Stimulated activated CD4-positive, alpha-beta T cell treated with anti-CD3 and anti-CD28 coated beads, Interleukin-2, amount 100 ng/mL, for 24 hours (primary cell): ENCODE data around the gene CANX.

Experiments used
- DNase-seq, 2 donors: peaks; one replicate each; pipeline ENCODE4 v3.0.0-alpha.2; 2020

The CANX gene

DNA sequence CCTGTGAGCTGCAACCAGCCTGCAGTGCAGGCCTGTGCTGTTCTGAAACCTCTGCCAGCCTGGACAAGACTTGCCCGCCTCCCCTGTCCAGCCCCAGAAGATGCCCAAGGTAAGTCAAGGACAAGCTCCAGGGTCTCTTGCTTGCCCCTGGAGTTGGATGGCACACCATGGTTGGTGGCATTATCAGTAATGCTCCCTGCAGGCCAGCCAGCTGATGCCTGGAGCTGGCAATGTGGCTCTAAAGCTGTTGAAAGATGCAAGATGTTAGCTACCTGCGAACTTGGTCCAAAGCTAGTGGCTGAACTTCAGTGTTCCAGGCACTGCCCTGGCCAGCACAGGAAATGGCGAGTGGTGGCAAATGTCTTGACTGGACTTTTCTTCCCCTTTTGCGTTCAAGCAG lies 81.1 kb downstream of the CANX start:
- no peak for DNase-seq

DNA sequence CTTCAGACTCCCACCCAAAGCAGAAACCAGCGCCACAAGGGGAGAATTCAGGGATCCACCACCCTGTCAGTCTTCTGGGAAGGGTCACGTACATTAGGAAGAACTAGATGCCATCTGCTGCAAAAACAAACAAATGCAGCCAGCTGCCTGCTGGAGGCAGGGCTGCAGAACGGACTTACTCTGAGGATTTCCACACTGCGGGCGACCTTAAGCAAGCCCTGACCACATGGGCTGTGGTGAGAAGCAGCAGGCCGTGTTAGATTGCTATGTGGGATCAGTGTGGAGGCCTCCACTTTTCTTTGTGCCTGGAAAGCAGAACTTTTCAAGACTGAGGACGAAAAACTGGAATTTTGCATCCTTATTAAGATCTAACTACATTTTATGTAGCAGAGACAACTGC lies 81.6 kb downstream of the CANX start:
- no peak for DNase-seq
